Ecto neural progenitor cell (in vitro differentiated cells): ENCODE measurements around the gene KIRREL3.

ENCODE experiments used
- DNase-seq: peaks from one replicate; pipeline ENCODE4 v3.0.0-alpha.2; 2018; ENCODE audit warnings: low spot score

KIRREL3 gene

GRCh38 chr11:126997196-126997595, 3.4 kb downstream of the KIRREL3 start:
- DNase-seq, result no peak

- DNase-seq, result no peak
Observed at GRCh38 chr11:126996036-126996804, 4.3 kb downstream of the KIRREL3 start.

- DNase-seq, result no peak
Observed at GRCh38 chr11:126993599-126993998, 7.0 kb downstream of the KIRREL3 start.

- no peak for DNase-seq
Observed at GRCh38 chr11:126992804-126993111, 7.8 kb downstream of the KIRREL3 start.

GRCh38 chr11:126992065-126992803, 8.3 kb downstream of the KIRREL3 start:
- no peak for DNase-seq

GRCh38 chr11:126991596-126991995, 9.0 kb downstream of the KIRREL3 start:
- no peak for DNase-seq

- DNase-seq, result no peak
Observed at GRCh38 chr11:126990716-126991480, 9.7 kb downstream of the KIRREL3 start.

- DNase-seq, result peak; percentile 90
Observed at GRCh38 chr11:126989942-126990715, 10.4 kb downstream of the KIRREL3 start.

- DNase-seq, result no peak
Observed at GRCh38 chr11:126988655-126989054, 11.9 kb downstream of the KIRREL3 start.

- no peak for DNase-seq
Observed at GRCh38 chr11:126981635-126982034, 18.9 kb downstream of the KIRREL3 start.

GRCh38 chr11:126978911-126979310, 21.7 kb downstream of the KIRREL3 start:
- DNase-seq, result no peak

- DNase-seq, result no peak
Observed at GRCh38 chr11:126978165-126978564, 22.4 kb downstream of the KIRREL3 start.

- no peak for DNase-seq
Observed at GRCh38 chr11:126973051-126973450, 27.5 kb downstream of the KIRREL3 start.

- no peak for DNase-seq
Observed at GRCh38 chr11:126971305-126971704, 29.3 kb downstream of the KIRREL3 start.

- DNase-seq, result no peak
Observed at GRCh38 chr11:126969865-126970479, 30.6 kb downstream of the KIRREL3 start.

- peak; percentile 64 for DNase-seq
Observed at GRCh38 chr11:126968915-126969314, 31.7 kb downstream of the KIRREL3 start.

- no peak for DNase-seq
Observed at GRCh38 chr11:126965331-126965730, 35.2 kb downstream of the KIRREL3 start.

- DNase-seq, result no peak
Observed at GRCh38 chr11:126963603-126964363, 36.8 kb downstream of the KIRREL3 start.

GRCh38 chr11:126963115-126963514, 37.5 kb downstream of the KIRREL3 start:
- no peak for DNase-seq

- DNase-seq, result no peak
Observed at GRCh38 chr11:126959700-126960099, 40.9 kb downstream of the KIRREL3 start.

GRCh38 chr11:126956635-126957034, 43.9 kb downstream of the KIRREL3 start:
- DNase-seq, result no peak
